VCaP (cell line): ENCODE results near the gene CA6.

Experiments used
- H3K27ac ChIP-seq: fragments of 450-650 bp; 2 replicates; pipeline ENCODE4 v1.5.1; 2017
- TF ChIP-seq, protein P1 (sequence below): fragments of 450-650 bp; conservative IDR thresholded peaks from 2 replicates; pipeline ENCODE4 v1.5.1; 2017; ENCODE audit warnings: mild to moderate bottlenecking, moderate library complexity

The CA6 gene

DNA sequence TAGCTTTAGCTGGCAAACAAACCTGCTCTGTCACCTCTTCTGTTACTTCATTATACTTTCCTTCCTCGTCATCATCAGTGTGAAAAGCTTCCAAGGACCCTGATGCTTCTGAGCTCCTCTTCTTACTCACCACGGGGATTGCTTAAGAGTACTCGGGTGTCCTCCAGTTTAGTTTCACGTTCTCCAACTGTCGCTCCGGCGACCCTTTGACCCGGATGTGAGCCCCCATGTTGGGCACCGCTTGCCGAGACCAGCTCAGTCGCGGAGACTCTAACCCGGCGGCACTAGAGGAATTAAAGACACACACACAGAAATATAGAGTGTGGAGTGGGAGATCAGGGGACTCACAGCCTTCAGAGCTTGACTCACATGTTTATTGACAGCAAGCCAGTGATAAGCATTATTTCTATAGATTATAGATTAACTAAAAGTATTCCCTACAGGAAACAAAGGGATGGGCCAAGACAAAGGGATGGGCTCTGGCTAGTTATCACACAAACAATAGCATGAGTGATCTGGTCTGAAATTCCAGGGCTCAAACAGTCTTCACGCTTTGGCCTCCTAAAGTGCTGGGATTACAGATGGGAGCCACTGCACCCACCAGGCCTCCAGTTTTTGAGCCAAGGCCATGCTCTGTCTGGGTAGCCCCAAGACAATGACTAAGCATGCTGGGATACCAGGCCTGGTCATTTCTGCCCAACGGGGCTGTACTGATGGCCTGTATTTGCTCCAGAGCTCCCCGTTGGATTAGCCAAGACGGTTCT, 37.1 kb upstream of the CA6 start:
- TF ChIP-seq, protein P1, sequence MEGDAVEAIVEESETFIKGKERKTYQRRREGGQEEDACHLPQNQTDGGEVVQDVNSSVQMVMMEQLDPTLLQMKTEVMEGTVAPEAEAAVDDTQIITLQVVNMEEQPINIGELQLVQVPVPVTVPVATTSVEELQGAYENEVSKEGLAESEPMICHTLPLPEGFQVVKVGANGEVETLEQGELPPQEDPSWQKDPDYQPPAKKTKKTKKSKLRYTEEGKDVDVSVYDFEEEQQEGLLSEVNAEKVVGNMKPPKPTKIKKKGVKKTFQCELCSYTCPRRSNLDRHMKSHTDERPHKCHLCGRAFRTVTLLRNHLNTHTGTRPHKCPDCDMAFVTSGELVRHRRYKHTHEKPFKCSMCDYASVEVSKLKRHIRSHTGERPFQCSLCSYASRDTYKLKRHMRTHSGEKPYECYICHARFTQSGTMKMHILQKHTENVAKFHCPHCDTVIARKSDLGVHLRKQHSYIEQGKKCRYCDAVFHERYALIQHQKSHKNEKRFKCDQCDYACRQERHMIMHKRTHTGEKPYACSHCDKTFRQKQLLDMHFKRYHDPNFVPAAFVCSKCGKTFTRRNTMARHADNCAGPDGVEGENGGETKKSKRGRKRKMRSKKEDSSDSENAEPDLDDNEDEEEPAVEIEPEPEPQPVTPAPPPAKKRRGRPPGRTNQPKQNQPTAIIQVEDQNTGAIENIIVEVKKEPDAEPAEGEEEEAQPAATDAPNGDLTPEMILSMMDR = no peak
- no peak overlapping the region for H3K27ac ChIP-seq

DNA sequence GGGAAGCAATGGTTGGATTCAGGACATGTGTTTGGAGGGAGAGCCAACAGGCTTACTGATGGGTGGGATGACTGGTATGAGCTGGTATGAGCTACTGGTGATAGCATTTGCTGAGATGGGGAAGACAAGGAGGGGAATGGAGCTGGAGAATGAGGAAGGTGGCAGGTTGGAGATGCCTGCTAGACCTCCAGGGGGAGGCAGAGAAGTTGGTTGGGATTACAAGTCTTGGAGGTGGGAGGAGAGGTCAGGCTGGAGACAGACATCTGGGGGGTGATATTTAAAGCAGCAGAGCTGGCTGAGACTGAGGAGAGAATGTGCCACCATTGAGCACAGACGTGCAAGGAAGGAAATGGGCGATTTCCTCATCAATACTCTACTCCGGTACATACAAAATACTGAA, 35.3 kb upstream of the CA6 start:
- H3K27ac ChIP-seq = no peak overlapping the region
- TF ChIP-seq, protein P1 = no peak

DNA sequence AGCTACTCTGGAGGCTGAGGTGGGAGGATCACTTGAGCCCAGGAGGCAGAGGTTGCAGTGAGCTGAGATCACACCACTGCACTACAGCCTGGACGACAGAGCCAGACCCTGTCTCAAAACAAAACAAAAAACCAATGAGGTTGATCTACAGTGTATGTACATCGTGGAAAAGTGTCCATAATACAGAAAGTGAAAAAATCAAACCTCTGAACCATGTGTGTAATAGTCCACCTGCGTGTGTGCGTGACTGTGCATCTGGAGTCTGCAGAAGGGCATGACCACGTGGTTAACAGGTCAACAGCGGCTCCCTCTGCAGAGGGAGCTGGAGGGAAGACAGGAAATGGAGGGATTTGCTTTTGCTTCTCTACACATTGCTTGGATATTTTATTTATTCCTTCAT, 34.8 kb upstream of the CA6 start:
- TF ChIP-seq, protein P1 = no peak
- no peak overlapping the region for H3K27ac ChIP-seq

DNA sequence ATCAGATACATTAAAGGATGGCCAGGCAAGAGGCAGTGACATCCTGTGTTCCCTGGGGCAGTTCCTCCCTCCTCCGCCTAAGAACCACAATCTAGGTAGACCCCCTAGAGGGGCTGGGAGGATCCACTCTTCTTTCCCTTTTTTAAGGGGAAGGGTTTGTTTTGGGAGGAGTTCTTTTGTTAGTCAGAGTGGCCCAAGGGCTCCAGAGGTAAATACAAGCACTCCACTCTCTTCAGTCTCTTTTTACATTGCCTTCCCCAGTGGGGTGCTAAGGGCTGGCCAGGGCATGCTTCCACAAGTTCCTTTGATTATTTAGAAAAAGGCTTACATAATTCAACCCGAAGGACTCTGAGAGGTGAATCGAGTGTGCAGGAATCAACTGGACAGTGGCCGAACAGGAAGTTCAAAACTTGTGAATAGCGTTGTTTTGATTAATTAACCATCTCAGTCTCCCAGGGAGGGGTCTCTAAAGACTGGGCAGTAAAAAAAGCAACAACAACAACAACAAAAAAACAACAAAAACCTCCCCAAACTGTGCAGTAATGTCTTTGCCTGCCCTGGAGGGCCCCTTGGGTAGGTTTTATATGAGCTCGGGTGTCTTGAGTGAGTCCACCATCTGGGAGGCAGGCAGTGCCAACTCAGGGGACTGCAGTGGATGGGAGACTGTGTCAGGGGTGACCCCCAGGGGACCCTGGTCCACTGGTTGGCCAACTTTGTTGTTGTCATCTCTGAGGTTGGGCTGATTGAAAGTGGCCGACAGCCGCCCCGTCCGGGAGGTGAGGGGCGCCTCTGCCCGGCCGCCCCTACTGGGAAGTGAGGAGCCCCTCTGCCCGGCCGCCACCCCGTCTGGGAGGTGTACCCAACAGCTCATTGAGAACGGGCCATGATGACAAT, 34.0 kb upstream of the CA6 start:
- H3K27ac ChIP-seq = no peak overlapping the region
- TF ChIP-seq, protein P1 = no peak

DNA sequence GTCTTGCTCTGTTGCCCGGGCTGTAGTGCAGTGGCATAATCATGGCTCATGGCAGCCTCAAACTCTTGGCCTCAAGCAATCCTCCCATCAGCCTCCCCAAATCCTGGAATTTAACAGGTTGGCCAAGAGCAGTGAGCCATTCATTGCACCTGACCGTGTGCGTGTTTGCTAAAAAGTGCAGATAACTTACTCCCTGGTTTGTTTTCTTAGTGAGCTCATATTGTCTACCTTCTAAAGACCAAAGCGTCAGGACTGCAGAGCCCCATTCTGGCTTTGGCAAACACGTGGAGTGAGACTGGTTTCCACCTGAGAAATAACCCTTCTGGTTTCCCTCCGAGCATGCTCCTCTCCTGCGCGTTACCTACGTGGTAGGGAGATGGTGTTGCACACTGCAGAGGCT, 32.2 kb upstream of the CA6 start:
- no peak overlapping the region for H3K27ac ChIP-seq
- TF ChIP-seq, protein P1 = no peak

GRCh38 chr1:8914466-8914865, 31.2 kb upstream of the CA6 start:
- H3K27ac ChIP-seq = peak overlapping the region; percentile 65

DNA sequence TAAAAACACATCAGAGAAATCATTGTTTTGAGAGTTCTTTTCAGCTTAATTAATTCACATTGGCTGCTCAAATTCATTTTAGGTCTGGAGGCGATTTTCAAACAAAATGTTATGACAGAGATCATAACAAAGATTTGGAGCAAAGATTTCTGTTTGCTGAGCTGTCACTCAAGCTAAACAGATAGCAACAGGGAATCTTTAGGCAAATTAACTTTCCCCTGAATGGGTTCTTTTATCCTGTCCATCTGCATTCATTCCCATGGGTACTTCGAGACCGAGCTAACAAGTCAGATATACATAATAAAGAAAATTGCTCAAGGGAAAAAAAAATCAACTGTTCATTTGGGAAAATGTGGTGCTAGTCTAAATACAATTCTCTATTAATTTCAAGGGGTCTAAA, 30.2 kb upstream of the CA6 start:
- TF ChIP-seq, protein P1 = no peak
- peak overlapping the region; percentile 65 for H3K27ac ChIP-seq

More at GRCh38 chr1:8914466-8914865, 31.2 kb upstream of the CA6 start:
- TF ChIP-seq, protein P1 = no peak

DNA sequence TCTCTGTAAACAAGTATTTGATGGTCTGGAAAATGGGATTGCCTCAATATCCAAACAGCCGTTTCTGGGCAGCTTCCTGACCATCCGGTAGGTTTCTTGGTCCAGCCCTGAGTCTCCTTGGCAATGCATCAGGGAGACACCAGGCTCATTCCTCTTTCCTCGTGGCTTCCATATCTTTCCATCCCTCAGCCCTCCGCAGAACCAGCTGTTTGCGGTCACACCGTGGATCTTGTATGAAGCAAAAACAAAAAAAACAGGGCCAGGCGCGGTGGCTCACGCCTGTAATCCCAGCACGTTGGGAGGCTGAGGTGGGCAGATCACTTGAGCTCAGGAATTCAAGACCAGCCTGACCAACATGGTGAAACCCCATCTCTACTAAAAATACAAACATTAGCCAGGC, 28.1 kb upstream of the CA6 start:
- H3K27ac ChIP-seq = peak overlapping the region; percentile 30; the same call in 1 of the 2 replicates
